IPS-NIHi7 (cell line): ENCODE measurements around the gene KLF3.
"Not testable (repeated sequence)": the region's sequence is repeated elsewhere in the genome, so short reads cannot be mapped to it uniquely, and the experiment has no call there.

Experiments
- DNase-seq: peaks from one replicate; pipeline ENCODE4 v3.0.0; 2012; ENCODE audit warnings: mixed read lengths; ENCODE audit errors: extremely low spot score

KLF3 gene

DNA sequence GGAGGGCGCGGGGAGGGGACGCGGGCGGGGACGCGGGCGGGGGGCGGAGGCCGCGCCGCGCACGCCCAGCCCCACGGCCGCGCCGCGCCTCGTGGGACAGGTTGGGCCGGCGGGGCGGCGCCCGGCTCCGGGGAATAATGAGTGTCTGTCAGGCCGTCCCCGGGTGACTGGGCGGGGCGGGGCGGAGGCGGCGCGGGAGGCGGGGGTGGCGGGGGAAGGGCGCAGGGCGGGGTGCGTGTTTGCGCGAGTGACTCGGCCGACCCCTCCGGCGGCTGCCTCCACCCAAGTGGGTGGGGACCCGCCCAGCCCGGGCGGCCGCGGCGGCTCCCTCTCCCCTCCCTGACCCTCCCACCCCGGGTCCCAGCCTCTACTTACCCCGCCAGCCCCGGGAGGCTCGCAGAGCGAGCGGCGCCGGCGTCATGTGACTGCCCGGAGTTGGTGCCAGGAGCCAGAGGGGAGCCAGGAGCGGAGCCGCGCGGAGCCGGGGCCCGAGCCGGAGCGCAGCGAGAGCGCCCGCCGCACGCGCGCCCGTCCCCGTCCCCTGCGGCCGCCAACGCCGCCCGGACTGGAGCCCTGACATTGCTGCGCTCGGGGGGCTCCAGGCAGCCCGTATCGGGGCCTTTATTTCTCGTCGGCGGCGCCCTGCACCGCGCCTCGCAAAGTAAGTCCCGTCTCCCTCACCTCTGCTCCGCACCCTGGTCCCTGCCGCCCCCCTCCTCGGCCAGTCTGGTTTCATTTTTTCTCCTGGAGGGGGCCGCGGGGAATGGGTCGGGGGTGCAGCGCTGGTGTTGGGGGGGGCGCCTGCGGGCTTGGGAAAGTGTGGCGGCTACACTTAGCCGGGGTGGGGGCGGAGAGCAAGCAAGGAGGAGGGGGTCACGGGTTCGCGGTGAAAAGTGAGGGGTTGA lies at the start of gene KLF3:
KLF3 (plus strand) TSS at position 399 of the 905 bp plus-strand sequence. CDS start 16,427 bp downstream, outside the sequence.
- DNase-seq = peak; percentile 78

DNA sequence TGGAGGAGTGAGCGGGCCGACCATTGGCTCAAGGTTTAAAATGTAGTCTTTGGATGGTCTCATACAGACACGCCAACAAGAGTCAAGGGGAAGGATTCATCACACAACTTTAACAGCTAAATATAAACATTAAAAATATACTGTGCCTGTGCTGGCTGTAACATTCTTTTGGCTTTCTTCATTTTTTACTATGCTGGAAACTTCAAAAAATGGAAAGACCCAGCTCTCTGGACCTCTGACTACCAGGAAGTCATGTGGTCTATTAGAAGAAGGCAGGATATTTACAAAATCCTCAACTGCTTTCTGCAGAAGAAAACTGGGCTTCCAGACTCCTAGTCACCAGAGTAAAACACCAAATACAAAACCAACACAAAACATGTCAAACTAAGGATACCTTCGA lies 49.8 kb upstream of the KLF3 start:
- DNase-seq = no peak

- no peak for DNase-seq
Measured at GRCh38 chr4:38615847-38616246, 48.2 kb upstream of the KLF3 start.

DNA sequence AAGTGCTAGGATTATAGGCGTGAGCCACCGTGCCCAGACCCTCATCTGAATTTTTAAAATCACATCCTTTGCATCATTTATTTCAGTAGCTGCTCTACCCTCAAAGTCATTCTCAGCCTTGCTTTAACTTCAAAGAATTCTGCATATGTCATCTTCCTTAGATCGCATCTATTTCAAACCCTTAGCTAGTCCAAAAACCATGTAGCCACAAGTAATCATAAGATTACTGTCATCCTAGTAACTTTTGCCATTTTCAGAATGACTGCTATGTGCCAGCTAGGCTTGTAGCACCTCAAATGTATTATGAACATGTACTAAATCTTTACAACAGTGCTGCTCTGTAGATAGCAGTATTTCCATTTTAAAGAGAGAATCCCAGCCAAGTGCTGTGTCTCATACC lies 45.5 kb upstream of the KLF3 start:
- DNase-seq = no peak

- DNase-seq = no peak
Measured at GRCh38 chr4:38619316-38619715, 44.7 kb upstream of the KLF3 start.

DNA sequence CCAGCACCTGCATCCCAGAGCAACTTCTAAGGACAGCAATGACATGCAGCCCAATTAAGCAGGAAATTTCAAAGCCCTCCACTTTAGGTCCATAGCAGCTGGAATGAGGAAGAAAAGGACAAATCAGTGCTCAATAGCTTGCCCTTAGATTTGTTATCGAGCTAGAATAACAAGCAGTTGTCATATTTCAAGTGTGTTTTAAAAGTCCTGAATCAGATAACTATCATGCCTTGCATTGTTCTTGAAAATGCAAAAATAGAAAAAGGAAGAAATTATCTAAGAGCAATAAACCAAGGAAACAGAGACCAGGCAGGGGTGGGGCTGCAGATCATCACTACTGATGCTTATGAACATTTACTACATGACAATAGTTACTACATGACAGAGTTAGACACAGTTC lies 43.9 kb upstream of the KLF3 start:
- DNase-seq = no peak

DNA sequence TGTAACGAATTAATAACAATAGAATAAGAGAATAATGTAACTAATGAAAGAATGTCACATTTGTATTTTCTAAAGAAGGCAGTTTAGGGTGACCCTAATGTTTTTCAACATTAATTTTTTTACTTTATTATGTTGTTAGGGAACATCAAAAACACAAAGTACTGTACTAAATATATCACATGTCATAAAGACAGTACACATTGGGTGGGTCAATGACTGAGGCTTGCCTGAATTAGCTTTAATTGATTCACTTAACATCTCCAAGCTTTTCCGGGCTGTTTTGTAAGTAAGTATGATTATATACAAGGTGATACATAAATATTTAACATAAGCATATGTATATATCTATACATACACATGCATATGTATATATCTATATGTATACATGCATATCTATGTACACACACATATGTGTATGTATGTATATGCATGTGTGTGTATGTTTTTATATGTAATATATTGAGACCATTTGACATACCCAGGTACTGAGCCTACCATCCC lies 43.4 kb upstream of the KLF3 start:
- no peak for DNase-seq

DNA sequence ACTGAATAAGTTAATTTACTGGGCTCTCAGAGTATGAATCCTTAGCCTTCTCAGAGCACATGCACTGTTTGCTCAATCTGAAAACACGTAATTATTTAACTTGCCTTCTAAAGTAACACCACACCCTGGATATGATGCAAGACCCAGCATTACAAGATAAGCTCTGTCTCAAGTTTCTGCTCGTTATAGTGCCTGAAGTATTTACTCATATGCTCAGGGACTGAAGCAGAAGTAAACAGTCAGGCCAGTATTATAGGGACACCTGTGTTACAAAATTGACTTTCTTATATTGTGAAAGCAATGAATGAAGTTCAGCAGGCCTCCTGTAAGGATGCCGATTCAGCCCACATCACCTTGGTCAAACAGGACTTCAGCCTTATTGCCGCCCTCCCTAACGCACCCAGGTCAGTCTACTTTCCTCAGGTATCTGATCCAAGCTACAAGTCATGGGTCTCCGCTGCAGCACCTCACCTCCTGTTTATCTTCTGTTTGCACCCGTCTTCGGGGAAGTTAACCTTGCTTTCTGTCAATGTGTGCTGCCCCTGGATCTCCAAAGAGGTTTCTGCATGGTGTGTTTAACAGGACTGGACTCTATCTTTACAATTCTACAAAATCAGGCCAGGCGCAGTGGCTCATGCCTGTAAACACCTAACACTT lies 42.8 kb upstream of the KLF3 start:
- no peak for DNase-seq

DNA sequence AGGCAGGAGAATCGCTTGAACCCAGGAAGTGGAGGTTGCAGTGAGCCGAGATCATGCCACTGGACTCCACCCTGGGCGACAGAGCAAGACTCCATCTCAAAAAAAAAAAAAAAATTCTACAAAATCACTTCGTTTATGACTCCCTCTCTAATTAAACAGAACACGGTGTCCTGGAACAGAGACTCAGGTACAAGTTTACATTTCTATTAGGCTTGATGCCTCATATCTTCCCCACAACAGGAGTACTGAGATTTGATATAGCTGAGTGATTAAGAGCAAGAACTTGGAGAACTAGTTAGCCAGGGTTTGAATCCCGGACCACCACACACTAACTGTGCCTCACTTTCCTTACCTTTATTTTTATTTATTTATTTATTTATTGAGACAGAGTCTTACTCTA lies 42.2 kb upstream of the KLF3 start:
- DNase-seq = no peak

DNA sequence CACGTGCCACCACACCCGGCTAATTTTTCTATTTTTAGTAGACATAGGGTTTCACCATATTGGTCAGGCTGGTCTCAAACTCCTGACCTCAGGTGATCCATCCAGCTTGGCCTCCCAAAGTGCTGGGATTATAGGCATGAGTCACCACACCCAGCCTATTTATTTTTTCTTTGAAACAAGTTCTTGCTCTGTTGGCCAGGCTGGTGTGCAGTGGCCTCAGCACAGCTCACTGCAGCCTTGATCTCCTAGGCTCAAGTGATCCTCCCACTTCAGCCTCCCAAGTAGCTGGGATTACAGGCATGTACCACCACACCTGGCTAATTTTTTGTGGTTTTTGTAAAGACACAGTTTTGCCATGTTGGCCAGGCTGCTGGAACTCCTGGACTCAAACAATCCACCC lies 41.7 kb upstream of the KLF3 start:
- DNase-seq = not testable (repeated sequence)

GRCh38 chr4:38623260-38623659 lies 40.7 kb upstream of the KLF3 start:
- DNase-seq = no peak

DNA sequence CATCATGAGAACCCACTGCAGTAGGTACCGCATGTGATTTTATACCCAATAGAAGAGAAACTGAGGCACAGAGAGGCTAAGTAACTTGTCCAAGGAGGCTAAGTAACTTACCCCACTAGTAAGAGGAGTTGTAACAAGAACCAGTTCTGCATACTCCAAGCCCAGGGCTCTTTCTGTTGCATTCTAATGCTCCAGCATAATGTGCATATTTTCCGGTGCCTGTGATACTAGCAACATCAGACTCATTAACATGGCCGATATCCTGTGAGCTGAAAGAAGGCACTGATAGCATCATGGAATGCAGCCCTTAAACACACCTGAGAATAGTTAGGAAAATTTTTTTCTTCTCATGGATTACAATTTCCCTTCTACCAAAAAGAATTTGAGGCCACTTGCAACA lies 39.7 kb upstream of the KLF3 start:
- DNase-seq = no peak

DNA sequence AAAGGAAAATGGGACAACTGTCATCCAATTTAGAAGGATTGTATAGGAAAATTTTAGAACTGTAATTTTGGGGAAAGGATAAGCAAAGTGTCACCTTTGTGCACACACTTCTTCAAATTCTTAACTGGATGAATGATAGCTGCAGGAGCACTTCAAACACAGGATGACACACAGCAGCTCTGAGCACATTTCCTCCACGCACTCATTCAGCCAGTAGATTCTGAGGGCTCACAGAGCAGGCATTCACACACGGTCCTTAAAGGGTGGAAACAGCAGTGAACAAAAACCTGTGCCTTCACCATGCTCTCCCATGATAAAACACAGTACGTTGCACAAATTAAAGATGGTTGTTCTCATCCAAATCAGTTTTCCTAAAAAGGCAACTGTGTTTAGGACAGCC lies 38.5 kb upstream of the KLF3 start:
- DNase-seq = no peak

- DNase-seq = not testable (repeated sequence)
Measured at GRCh38 chr4:38626901-38627444, 37.0 kb upstream of the KLF3 start.

DNA sequence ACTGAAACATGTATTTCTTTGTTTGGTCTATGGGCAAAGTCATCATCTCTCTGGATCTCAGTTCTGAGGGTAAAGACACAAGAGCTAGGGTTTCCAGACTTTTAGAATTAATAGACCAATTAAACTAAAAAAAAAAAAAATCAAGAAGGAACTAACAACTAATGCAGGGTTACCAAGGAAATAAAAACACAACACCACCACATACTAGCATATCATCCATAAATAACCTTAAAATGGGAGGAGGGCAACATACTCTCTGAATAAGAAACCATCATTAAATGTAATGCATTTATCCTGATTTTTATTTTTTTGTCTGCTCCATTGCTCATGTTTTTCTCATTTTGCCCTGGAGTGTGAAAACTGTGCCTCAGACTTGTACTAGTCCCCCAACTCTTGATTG lies 33.5 kb upstream of the KLF3 start:
- DNase-seq = no peak

- no peak for DNase-seq
Measured at GRCh38 chr4:38634047-38634759, 29.8 kb upstream of the KLF3 start.

DNA sequence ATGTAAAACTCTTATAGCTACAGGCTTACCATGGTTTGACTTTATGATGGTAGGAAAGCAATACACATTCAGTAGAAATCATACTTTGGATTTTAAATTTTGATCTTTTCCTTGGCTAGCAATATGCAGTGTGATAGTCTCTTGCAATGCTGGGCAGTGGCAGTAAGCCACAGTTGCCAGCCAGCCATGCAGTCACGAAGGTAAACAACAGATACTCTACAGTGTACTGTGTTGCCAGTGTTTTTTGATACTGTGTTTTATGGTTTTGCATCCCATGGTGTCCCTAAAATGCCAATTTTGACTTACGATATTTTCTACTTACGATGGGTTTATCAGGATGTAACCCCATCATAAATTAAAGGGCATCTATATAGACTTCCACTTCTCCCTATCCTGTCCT lies 24.8 kb upstream of the KLF3 start:
- DNase-seq = no peak

DNA sequence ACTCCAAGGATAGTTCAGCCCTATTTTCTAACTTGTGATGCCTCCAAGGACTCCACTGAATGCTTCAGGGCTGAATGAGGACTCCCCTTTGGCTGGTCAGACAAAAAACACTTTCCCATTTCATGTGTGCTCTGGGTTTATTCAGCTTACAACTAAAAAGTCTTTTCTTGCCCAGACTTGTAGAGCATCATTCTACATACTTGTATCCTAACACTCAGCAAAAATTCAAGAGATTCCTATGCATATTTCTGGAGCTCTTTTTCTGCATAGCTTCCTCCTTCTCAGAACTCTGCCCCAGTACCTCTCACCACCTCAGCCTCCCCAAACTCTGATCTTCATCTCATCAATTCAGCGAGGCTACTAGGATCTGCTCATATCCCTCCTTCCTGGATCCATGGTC lies 22.2 kb upstream of the KLF3 start:
- DNase-seq = no peak

DNA sequence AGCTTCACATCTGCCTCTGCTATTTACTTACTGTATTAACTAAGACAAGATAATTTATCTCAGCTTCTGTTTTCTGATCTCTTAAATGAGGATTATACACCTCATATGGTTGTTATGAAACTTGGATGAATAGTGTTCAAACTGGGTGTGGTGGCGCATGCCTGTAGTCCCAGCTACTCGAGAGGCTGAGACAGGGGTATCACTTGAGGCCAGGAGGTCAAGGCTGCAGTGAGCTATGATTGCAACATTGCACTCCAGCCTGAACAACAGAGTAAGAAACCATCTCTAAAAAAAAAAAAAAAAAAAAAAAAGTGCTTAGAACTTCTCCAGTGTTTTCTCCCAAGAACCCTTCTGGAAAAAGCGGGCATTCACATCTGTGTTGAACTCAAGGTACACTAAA lies 19.8 kb upstream of the KLF3 start:
- no peak for DNase-seq

GRCh38 chr4:38647101-38647819 lies 16.7 kb upstream of the KLF3 start:
- no peak for DNase-seq

- DNase-seq = no peak
Measured at GRCh38 chr4:38650133-38650532, 13.9 kb upstream of the KLF3 start.
